H9 (cell line): ENCODE measurements around the gene MTX1. TPM values are rescaled to one million over a fixed set of nuclear protein-coding genes. Genes with fewer than 3 reads are reported as not detected.

ENCODE experiments used
- DNase-seq: peaks from one replicate; pipeline ENCODE4 v3.0.0-alpha.2; 2017
- H2AFZ ChIP-seq: one replicate; pipeline ENCODE4 v1.6.1; 2013; ENCODE audit warnings: mild to moderate bottlenecking, low read length, control low read depth, moderate library complexity
- H2AK5ac ChIP-seq: 2 replicates; pipeline ENCODE4 v1.6.1; 2013; ENCODE audit warnings: low read length, control low read depth, mixed read lengths; ENCODE audit not compliant: insufficient read length
- H2BK120ac ChIP-seq: one replicate; pipeline ENCODE4 v1.6.1; 2013; ENCODE audit warnings: low read depth, mild to moderate bottlenecking, low read length, control low read depth, inconsistent platforms; ENCODE audit not compliant: poor library complexity, severe bottlenecking
- H2BK12ac ChIP-seq: 2 replicates; pipeline ENCODE4 v1.6.1; 2013; ENCODE audit warnings: low read length, control low read depth, mixed read lengths, low read depth; ENCODE audit not compliant: insufficient read length
- H2BK15ac ChIP-seq: 2 replicates; pipeline ENCODE4 v1.6.1; 2013; ENCODE audit warnings: low read depth, low read length, control low read depth
- H2BK20ac ChIP-seq: one replicate; pipeline ENCODE4 v1.6.1; 2013; ENCODE audit warnings: low read depth, mild to moderate bottlenecking, low read length, control low read depth, inconsistent platforms; ENCODE audit not compliant: poor library complexity, severe bottlenecking
- H2BK5ac ChIP-seq: 2 replicates; pipeline ENCODE4 v1.6.1; 2013; ENCODE audit warnings: low read length, control low read depth, mixed read lengths; ENCODE audit not compliant: insufficient read length
- H3K14ac ChIP-seq: 2 replicates; pipeline ENCODE4 v1.6.1; 2013; ENCODE audit warnings: low read length, control low read depth; ENCODE audit not compliant: insufficient read depth
- H3K18ac ChIP-seq: 2 replicates; pipeline ENCODE4 v1.6.1; 2013; ENCODE audit warnings: low read depth, mild to moderate bottlenecking, mixed read lengths, low read length, control low read depth; ENCODE audit not compliant: insufficient read length
- H3K23ac ChIP-seq: 2 replicates; pipeline ENCODE4 v1.6.1; 2013; ENCODE audit warnings: low read length, control low read depth, mixed read lengths, low read depth; ENCODE audit not compliant: insufficient read length
- H3K23me2 ChIP-seq: 2 replicates; pipeline ENCODE4 v1.6.1; 2013; ENCODE audit warnings: low read depth, mild to moderate bottlenecking, mixed read lengths, low read length, control low read depth; ENCODE audit not compliant: insufficient read length, poor library complexity, severe bottlenecking
- H3K27ac ChIP-seq: 2 replicates; pipeline ENCODE4 v1.5.1; 2013; ENCODE audit warnings: low read length, control low read depth, mixed read lengths, low read depth; ENCODE audit not compliant: insufficient read length
- H3K27me3 ChIP-seq: 2 replicates; pipeline ENCODE4 v1.6.1; 2013; ENCODE audit warnings: low read length, control low read depth, inconsistent platforms; ENCODE audit not compliant: insufficient read depth
- H3K4ac ChIP-seq: 2 replicates; pipeline ENCODE4 v1.6.1; 2013; ENCODE audit warnings: low read depth, mild to moderate bottlenecking, control low read depth, inconsistent platforms, low read length, moderate library complexity
- H3K4me1 ChIP-seq: 2 replicates; pipeline ENCODE4 v1.6.1; 2013; ENCODE audit warnings: low read length, control low read depth, inconsistent platforms; ENCODE audit not compliant: insufficient read depth
- H3K4me2 ChIP-seq: 2 replicates; pipeline ENCODE4 v1.6.1; 2013; ENCODE audit warnings: low read length, control low read depth, mixed read lengths; ENCODE audit not compliant: insufficient read length, insufficient read depth
- H3K56ac ChIP-seq: 2 replicates; pipeline ENCODE4 v1.6.1; 2013; ENCODE audit warnings: low read depth, mild to moderate bottlenecking, mixed read lengths, low read length, control low read depth; ENCODE audit not compliant: insufficient read length
- H3K79me1 ChIP-seq: 2 replicates; pipeline ENCODE4 v1.6.1; 2013; ENCODE audit warnings: low read depth, mild to moderate bottlenecking, moderate library complexity, low read length, control low read depth, inconsistent platforms; ENCODE audit not compliant: insufficient read depth, poor library complexity, severe bottlenecking
- H3K79me2 ChIP-seq: 2 replicates; pipeline ENCODE4 v1.6.1; 2013; ENCODE audit warnings: low read length, control low read depth, inconsistent platforms; ENCODE audit not compliant: insufficient read depth
- H3K9ac ChIP-seq: 2 replicates; pipeline ENCODE4 v1.6.1; 2013; ENCODE audit warnings: low read length, control low read depth, mixed read lengths; ENCODE audit not compliant: insufficient read length; ENCODE audit errors: extremely low read depth
- H3K9me3 ChIP-seq: one replicate; pipeline ENCODE4 v1.6.1; 2013; ENCODE audit warnings: low read depth, low read length, inconsistent platforms; ENCODE audit not compliant: control insufficient read depth
- H3T11ph ChIP-seq: one replicate; pipeline ENCODE4 v1.6.1; 2013; ENCODE audit warnings: mild to moderate bottlenecking, low read length, control low read depth, inconsistent platforms
- H4K20me1 ChIP-seq: one replicate; pipeline ENCODE4 v1.6.1; 2013; ENCODE audit not compliant: control insufficient read depth, insufficient read length, insufficient read depth
- H4K5ac ChIP-seq: 2 replicates; pipeline ENCODE4 v1.6.1; 2013; ENCODE audit warnings: low read depth, mild to moderate bottlenecking, mixed read lengths, low read length, control low read depth; ENCODE audit not compliant: insufficient read length
- H4K8ac ChIP-seq: replicated peaks from 2 replicates; pipeline ENCODE4 v1.6.1; 2013; ENCODE audit warnings: low read length, control low read depth, mixed read lengths, low read depth; ENCODE audit not compliant: insufficient read length
- H4K91ac ChIP-seq: 2 replicates; pipeline ENCODE4 v1.6.1; 2013; ENCODE audit warnings: low read depth, mild to moderate bottlenecking, moderate library complexity, mixed read lengths, low read length, control low read depth; ENCODE audit not compliant: insufficient read length
- H3K27ac Mint-ChIP-seq, 3 experiments: 2 replicates in 2 of 3; 3 replicates in 1 of 3; pipeline ENCODE4 v1.8.0; 2020 to 2021; ENCODE audit warnings: mixed read lengths in 3 of 3, mild to moderate bottlenecking in 1 of 3, moderate library complexity in 1 of 3
- H3K27me3 Mint-ChIP-seq: 2 replicates; pipeline ENCODE4 v1.8.0; 2021; ENCODE audit warnings: low read depth, mild to moderate bottlenecking, moderate library complexity, mixed read lengths
- H3K36me3 Mint-ChIP-seq, 3 experiments: 2 replicates in 2 of 3; 3 replicates in 1 of 3; pipeline ENCODE4 v1.8.0; 2020 to 2021; ENCODE audit warnings: low read depth in 3 of 3, mixed read lengths in 3 of 3; ENCODE audit not compliant: insufficient read depth in 1 of 3
- H3K4me1 Mint-ChIP-seq, 2 experiments: 2 replicates each; pipeline ENCODE4 v1.8.0; 2020; ENCODE audit warnings: mixed read lengths in 2 of 2
- H3K4me3 Mint-ChIP-seq, 2 experiments: 2 replicates in 1 of 2; 3 replicates in 1 of 2; pipeline ENCODE4 v1.8.0; 2020 to 2021; ENCODE audit warnings: mild to moderate bottlenecking in 2 of 2, mixed read lengths in 2 of 2, moderate library complexity in 1 of 2
- H3K9me3 Mint-ChIP-seq, 2 experiments: 2 replicates in 1 of 2; 3 replicates in 1 of 2; pipeline ENCODE4 v1.8.0; 2020; ENCODE audit warnings: mild to moderate bottlenecking in 2 of 2, mixed read lengths in 2 of 2, moderate library complexity in 1 of 2
- CTCF ChIP-seq: fragments of 200-600 bp; sonication (generic); conservative IDR thresholded peaks from 3 replicates; pipeline ENCODE4 v1.8.0; 2021; ENCODE audit warnings: antibody characterized with exemption, mild to moderate bottlenecking
- WGBS: extraction: QIAGEN DNeasy Blood & Tissue Kit; methylation state at CpG from one replicate; pipeline ENCODE4 v1.1.7; 2013; ENCODE audit warnings: missing lambda C conversion rate, low lambda C conversion rate, mixed read lengths; ENCODE audit not compliant: insufficient read length; ENCODE audit errors: extremely low coverage; 5-methylcytosine and 5-hydroxymethylcytosine counted together
- total RNA-seq: library from RNA; stranded (reverse); gene quantifications from 2 replicates; pipeline ENCODE4 v1.2.1, GENCODE V29; 2021

Gene MTX1
- total RNA-seq, 1 experiment from 2014 or later, result 45.0 TPM

DNA sequence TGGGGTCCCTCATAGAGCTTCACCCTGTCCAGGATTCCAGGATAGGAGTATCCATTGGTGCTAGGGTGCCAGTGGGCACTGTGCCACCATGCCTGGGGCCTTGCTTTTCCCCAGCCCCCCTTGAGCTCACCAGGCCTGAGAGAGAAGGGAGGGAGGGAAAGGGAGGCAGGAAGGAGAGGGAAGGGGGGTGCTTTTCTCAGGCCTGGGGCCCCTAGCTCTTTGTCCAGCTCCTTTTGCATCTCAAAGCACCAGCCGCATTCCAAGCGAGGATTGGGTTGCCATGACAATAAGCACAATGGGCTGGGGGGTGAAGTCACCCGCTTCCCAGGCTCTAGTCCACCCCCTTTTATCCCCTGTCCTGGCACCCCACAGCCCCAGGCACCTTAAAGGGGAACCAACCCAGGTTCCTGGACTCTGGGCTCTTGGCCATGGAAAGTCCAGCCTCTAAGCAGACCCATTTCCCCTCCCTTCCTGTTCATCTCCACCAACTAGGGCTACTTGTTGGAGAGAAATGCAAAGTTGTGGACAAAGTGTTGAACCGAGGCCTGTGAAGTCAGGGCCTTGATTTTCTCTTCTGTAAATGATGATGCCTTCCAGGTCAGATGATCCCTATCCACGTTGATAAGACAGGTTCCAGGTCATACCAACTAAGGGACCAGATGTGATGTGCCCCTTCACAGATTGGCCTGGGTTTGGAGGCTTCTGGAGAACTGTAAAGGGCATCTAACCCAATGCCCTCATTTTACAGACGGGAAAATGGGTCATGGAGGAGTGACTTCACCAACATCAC lies 12.2 kb upstream of the MTX1 start:
- Mint-ChIP-seq H3K4me1 (peaks cover 32 to 47% of the 10 kb centered on the region in 2 experiments), H3K36me3 (peaks cover 55 to 60% (median 56%) of the 10 kb centered on the region in 3 experiments), H3K4me3 (peak overlapping the region; percentile 95 to 99), H3K9me3 (peaks cover 3 to 4% of the 10 kb centered on the region in 2 experiments; a peak in 4 of 5 replicates), H3K27me3 (peaks cover 3% of the 10 kb centered on the region), H3K27ac (peak overlapping the region; percentile 98 to 99 (median 99))
- Histone ChIP-seq H3K23ac (no peak overlapping the region), H2BK12ac (peak overlapping the region; percentile 31), H3K27ac (peak overlapping the region; percentile 80), H3K14ac (peak overlapping the region; percentile 80; the same call in 1 of the 2 replicates), H3T11ph (no peak overlapping the region), H3K9me3 (no peaks in the 10 kb centered on the region), H4K20me1 (peaks cover 3% of the 10 kb centered on the region), H2BK120ac (peak overlapping the region; percentile 38), H3K4ac (peak overlapping the region; percentile 51), H4K8ac (no peak overlapping the region), H3K23me2 (peaks cover 28% of the 10 kb centered on the region), H3K9ac (peak overlapping the region; percentile 93), H2BK20ac (no peak overlapping the region), H3K27me3 (no peaks in the 10 kb centered on the region), H3K79me1 (no peaks in the 10 kb centered on the region), H3K4me1 (peaks cover 10% of the 10 kb centered on the region), H3K4me2 (peak overlapping the region; percentile 95), H4K5ac (peak overlapping the region; percentile 53), H2AK5ac (peak overlapping the region; percentile 1), H2BK5ac (peak overlapping the region; percentile 10), H2BK15ac (no peak overlapping the region), H3K56ac (peak overlapping the region; percentile 11), H3K79me2 (peaks cover 13% of the 10 kb centered on the region; the same call in 1 of the 2 replicates), H3K18ac (peak overlapping the region; percentile 78), H2AFZ (no peak overlapping the region), H4K91ac (peak overlapping the region; percentile 52)
- peak; percentile 95 for DNase-seq
- WGBS, result no CpG with 5 or more reads among the region's 6 CpGs
- no peak for TF ChIP-seq CTCF
